GM12891 (cell line): ENCODE measurements around the gene ABCA8.

ENCODE experiments used
- DNase-seq: peaks from one replicate; pipeline ENCODE4 v3.0.0; 2011; ENCODE audit warnings: low spot score; ENCODE audit not compliant: insufficient read length
- FAIRE-seq: peaks from 2 replicates; lab custom pipeline; 2011; peaks lifted over from hg19 to GRCh38; lab: Jason Lieb, UNC
- PAX5 ChIP-seq: IDR thresholded peaks from 2 replicates; pipeline ENCODE4 v1.6.1; 2011; ENCODE audit warnings: low read length, moderate library complexity, mild to moderate bottlenecking; ENCODE audit not compliant: insufficient read depth, severe bottlenecking
- POLR2A ChIP-seq: IDR thresholded peaks from 2 replicates; pipeline ENCODE4 v1.6.1; 2011; ENCODE audit warnings: low read depth, low read length, control low read depth
- POLR2AphosphoS5 ChIP-seq: IDR thresholded peaks from 2 replicates; pipeline ENCODE4 v1.6.1; 2011; ENCODE audit warnings: low read depth, low read length, control low read depth
- POU2F2 ChIP-seq: IDR thresholded peaks from 2 replicates; pipeline ENCODE4 v1.6.1; 2011; ENCODE audit warnings: low read depth, mild to moderate bottlenecking, control low read depth, low read length, moderate library complexity
- SPI1 ChIP-seq: IDR thresholded peaks from 2 replicates; pipeline ENCODE4 v1.6.1; 2011; ENCODE audit warnings: low read depth, low read length, control low read depth
- TAF1 ChIP-seq: IDR thresholded peaks from 2 replicates; pipeline ENCODE4 v1.6.1; 2011; ENCODE audit warnings: low read depth, low read length, control low read depth

The ABCA8 gene

GRCh38 chr17:68819465-68819864, 135.7 kb downstream of the ABCA8 start:
- no peak for FAIRE-seq
- DNase-seq: no peak
- TF ChIP-seq POLR2AphosphoS5 (no peak), POU2F2 (no peak), SPI1 (no peak), TAF1 (no peak), PAX5 (no peak), POLR2A (no peak)
